ENCODE data around the gene STK31. TPM values are rescaled to one million over a fixed set of nuclear protein-coding genes. Genes with fewer than 3 reads are reported as not detected.

The STK31 gene, protein sequence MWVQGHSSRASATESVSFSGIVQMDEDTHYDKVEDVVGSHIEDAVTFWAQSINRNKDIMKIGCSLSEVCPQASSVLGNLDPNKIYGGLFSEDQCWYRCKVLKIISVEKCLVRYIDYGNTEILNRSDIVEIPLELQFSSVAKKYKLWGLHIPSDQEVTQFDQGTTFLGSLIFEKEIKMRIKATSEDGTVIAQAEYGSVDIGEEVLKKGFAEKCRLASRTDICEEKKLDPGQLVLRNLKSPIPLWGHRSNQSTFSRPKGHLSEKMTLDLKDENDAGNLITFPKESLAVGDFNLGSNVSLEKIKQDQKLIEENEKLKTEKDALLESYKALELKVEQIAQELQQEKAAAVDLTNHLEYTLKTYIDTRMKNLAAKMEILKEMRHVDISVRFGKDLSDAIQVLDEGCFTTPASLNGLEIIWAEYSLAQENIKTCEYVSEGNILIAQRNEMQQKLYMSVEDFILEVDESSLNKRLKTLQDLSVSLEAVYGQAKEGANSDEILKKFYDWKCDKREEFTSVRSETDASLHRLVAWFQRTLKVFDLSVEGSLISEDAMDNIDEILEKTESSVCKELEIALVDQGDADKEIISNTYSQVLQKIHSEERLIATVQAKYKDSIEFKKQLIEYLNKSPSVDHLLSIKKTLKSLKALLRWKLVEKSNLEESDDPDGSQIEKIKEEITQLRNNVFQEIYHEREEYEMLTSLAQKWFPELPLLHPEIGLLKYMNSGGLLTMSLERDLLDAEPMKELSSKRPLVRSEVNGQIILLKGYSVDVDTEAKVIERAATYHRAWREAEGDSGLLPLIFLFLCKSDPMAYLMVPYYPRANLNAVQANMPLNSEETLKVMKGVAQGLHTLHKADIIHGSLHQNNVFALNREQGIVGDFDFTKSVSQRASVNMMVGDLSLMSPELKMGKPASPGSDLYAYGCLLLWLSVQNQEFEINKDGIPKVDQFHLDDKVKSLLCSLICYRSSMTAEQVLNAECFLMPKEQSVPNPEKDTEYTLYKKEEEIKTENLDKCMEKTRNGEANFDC
- under 0.01 TPM in 1 of 2 replicates, not detected in the other for total RNA-seq

DNA sequence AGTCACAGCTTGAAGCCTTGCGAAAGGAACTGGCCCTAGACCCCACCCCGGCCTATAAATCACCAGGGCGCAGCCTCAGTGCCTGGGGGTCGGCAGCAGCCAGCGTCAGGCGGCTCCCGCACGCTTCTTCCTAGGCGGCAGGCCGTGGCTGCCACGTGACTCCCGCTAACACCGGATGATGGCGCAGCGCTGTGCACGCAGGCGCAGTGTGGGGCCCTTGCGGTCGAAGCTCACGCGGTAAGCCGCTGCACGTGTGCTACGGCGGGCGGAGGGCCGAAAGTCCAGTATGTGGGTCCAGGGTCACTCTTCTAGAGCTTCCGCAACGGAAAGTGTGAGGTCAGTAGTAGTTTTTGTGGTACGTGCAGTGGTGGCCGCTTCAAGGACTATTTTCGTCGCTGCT is at the start of gene STK31:
Gene STK31, plus strand, starts transcription at position 220 of the 400 bp plus-strand sequence. Its CDS starts 67 bp downstream, at position 287.

DNA sequence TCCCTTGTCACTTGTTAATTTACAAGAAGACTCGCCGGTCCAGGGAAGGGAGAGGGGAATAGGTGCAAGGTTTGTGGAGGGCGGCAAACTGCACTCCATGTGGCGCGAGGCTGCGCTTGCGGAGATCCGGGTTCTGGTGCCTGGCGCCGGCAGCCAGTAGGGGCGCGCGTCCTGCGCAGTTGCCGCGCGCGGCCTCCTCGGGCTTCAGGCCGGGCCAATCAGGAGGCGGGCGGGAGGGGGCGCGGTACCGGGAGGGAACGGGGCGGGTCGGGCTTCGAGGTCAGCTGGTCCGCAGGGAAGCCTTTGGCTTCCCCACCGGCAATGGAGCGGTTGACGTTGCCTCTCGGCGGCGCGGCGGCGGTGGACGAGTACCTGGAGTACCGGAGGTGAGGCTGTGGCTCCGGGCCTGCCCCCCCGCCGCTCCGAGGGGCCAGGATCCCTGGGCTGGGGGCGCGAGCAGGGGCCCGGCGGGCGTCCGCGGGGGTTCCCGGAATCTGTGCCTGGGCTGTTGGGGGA is 30.1 kb upstream of the STK31 start, which contains the start of gene FAM221A:
Gene FAM221A, plus strand, starts transcription at position 302 of the 516 bp plus-strand sequence. Its CDS starts 20 bp downstream, at position 322.

Other genes starting within 250 kb of the STK31 start
- gene IGF2BP3, start 239.7 kb upstream of the STK31 start, total RNA-seq = 21.9 and 52.6 TPM in 2 replicates
- gene TRA2A, start 178.2 kb upstream of the STK31 start, total RNA-seq = 26.4 and 27.3 TPM in 2 replicates
- gene CCDC126, start 112.8 kb upstream of the STK31 start, total RNA-seq = 4.3 and 8.2 TPM in 2 replicates
- gene FAM221A, start 30.0 kb upstream of the STK31 start, total RNA-seq = 0.60 and 0.95 TPM in 2 replicates